Hepatocyte (in vitro differentiated cells): ENCODE data around the gene CDK15. TPM values are rescaled to one million over a fixed set of nuclear protein-coding genes. Genes with fewer than 3 reads are reported as not detected.

Source experiments
- DNase-seq: peaks from one replicate; pipeline ENCODE4 v3.0.0-alpha.2; 2016; ENCODE audit warnings: low spot score
- H2AFZ ChIP-seq: fragments of 200-600 bp; sonication (generic); 2 replicates; pipeline ENCODE4 v1.6.0; 2016; ENCODE audit warnings: antibody characterized with exemption, mild to moderate bottlenecking
- H3K27ac ChIP-seq: fragments of 200-600 bp; sonication (generic); 2 replicates; pipeline ENCODE4 v1.5.1; 2016; ENCODE audit warnings: mild to moderate bottlenecking
- H3K27me3 ChIP-seq: fragments of 200-600 bp; sonication (generic); 2 replicates; pipeline ENCODE4 v1.6.1; 2016
- H3K36me3 ChIP-seq: fragments of 200-600 bp; sonication (generic); replicated peaks from 2 replicates; pipeline ENCODE4 v1.5.1; 2016; ENCODE audit warnings: low read depth; ENCODE audit not compliant: insufficient read depth
- H3K4me1 ChIP-seq: fragments of 200-600 bp; sonication (generic); 2 replicates; pipeline ENCODE4 v1.5.1; 2016; ENCODE audit warnings: mild to moderate bottlenecking, moderate library complexity; ENCODE audit not compliant: insufficient read depth
- H3K4me2 ChIP-seq: fragments of 200-600 bp; sonication (generic); 2 replicates; pipeline ENCODE4 v1.6.0; 2016
- H3K4me3 ChIP-seq: fragments of 200-600 bp; sonication (generic); 2 replicates; pipeline ENCODE4 v1.5.1; 2016; ENCODE audit warnings: mild to moderate bottlenecking
- H3K79me2 ChIP-seq: fragments of 200-600 bp; sonication (generic); 2 replicates; pipeline ENCODE4 v1.6.0; 2017; ENCODE audit warnings: mild to moderate bottlenecking
- H3K9me2 ChIP-seq: fragments of 200-600 bp; sonication (generic); replicated peaks from 2 replicates; pipeline ENCODE4 v1.6.0; 2017; ENCODE audit warnings: mild to moderate bottlenecking; ENCODE audit not compliant: insufficient read depth
- H3K9me3 ChIP-seq: fragments of 200-600 bp; sonication (generic); 2 replicates; pipeline ENCODE4 v1.5.1; 2016; ENCODE audit warnings: low read depth, mild to moderate bottlenecking
- H4K20me1 ChIP-seq: fragments of 200-600 bp; sonication (generic); 2 replicates; pipeline ENCODE4 v1.6.0; 2016; ENCODE audit warnings: mild to moderate bottlenecking; ENCODE audit not compliant: insufficient read depth, poor library complexity, severe bottlenecking
- EZH2 ChIP-seq: fragments of 200-600 bp; sonication (generic); IDR thresholded peaks from 2 replicates; pipeline ENCODE4 v1.6.1; 2016; ENCODE audit warnings: antibody characterized with exemption, mild to moderate bottlenecking, borderline replicate concordance
- EZH2phosphoT487 ChIP-seq: fragments of 200-600 bp; sonication (generic); IDR thresholded peaks from one replicate; pipeline ENCODE4 v1.6.1; 2018; ENCODE audit warnings: antibody characterized with exemption, mild to moderate bottlenecking, low read depth, moderate library complexity; ENCODE audit not compliant: unreplicated experiment, severe bottlenecking
- WGBS: methylation state at CpG from one replicate; pipeline ENCODE4 v1.1.6; 2016; ENCODE audit warnings: low lambda C conversion rate; ENCODE audit errors: missing lambda C conversion rate; 5-methylcytosine and 5-hydroxymethylcytosine counted together
- polyA plus RNA-seq: library from polyadenylated mRNA; unstranded; fragments of >200 nt; fragmentation: Nextera tagmentation; extraction: Ambion mirVana; gene quantifications from 2 replicates; pipeline ENCODE4 v1.2.1, GENCODE V29; 2016
- total RNA-seq: library from RNA; depleted of rRNA; stranded (reverse); fragments of >200 nt; gene quantifications from 2 replicates; pipeline ENCODE4 v1.2.3, GENCODE V29; 2014
- TF ChIP-seq, protein P1 (sequence below): fragments of 200-600 bp; sonication (generic); IDR thresholded peaks from 2 replicates; pipeline ENCODE4 v1.5.1; 2016; ENCODE audit warnings: antibody characterized with exemption, mild to moderate bottlenecking; ENCODE audit not compliant: poor library complexity

CDK15 gene
- total and polyA plus RNA-seq, 2 experiments from 2014 or later, result 0.17 to 4.0 TPM

DNA sequence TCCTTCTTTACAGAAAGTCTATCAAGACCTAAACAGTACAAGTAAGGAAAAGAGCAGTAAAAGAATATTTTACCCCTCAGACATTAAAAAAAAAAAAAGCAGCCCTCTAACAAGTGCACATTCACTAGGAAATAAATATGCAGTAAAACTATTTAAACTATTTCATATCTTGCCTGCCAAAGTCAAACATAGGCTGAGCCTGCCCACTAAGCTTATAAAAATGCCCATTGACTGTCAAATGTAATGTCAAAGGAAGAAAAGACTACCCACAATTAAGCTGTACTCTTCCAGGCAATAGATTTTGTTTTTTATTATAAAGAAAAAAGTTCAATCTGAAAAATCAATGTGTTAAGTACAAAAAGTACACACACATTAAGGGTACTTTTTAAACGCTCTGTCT lies 37.4 kb upstream of the CDK15 start:
- DNase-seq, result no peak
- TF ChIP-seq EZH2phosphoT487 (no peak), EZH2 (no peak)
- TF ChIP-seq, protein P1, sequence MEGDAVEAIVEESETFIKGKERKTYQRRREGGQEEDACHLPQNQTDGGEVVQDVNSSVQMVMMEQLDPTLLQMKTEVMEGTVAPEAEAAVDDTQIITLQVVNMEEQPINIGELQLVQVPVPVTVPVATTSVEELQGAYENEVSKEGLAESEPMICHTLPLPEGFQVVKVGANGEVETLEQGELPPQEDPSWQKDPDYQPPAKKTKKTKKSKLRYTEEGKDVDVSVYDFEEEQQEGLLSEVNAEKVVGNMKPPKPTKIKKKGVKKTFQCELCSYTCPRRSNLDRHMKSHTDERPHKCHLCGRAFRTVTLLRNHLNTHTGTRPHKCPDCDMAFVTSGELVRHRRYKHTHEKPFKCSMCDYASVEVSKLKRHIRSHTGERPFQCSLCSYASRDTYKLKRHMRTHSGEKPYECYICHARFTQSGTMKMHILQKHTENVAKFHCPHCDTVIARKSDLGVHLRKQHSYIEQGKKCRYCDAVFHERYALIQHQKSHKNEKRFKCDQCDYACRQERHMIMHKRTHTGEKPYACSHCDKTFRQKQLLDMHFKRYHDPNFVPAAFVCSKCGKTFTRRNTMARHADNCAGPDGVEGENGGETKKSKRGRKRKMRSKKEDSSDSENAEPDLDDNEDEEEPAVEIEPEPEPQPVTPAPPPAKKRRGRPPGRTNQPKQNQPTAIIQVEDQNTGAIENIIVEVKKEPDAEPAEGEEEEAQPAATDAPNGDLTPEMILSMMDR, result no peak
- H3K9me2 ChIP-seq, result no peaks in the 10 kb centered on the region
- H3K4me1 ChIP-seq, result no peaks in the 10 kb centered on the region
- peaks cover 60% of the 10 kb centered on the region for H3K79me2 ChIP-seq
- H4K20me1 ChIP-seq, result no peaks in the 10 kb centered on the region
- no peak overlapping the region for H3K27ac ChIP-seq
- no peaks in the 10 kb centered on the region for H3K27me3 ChIP-seq
- WGBS, result 80% methylated on average over 1 of the region's 1 CpG
- H3K4me3 ChIP-seq, result no peak overlapping the region
- no peaks in the 10 kb centered on the region for H3K9me3 ChIP-seq
- H3K4me2 ChIP-seq, result no peak overlapping the region
- no peak overlapping the region for H2AFZ ChIP-seq
- no peaks in the 10 kb centered on the region for H3K36me3 ChIP-seq

DNA sequence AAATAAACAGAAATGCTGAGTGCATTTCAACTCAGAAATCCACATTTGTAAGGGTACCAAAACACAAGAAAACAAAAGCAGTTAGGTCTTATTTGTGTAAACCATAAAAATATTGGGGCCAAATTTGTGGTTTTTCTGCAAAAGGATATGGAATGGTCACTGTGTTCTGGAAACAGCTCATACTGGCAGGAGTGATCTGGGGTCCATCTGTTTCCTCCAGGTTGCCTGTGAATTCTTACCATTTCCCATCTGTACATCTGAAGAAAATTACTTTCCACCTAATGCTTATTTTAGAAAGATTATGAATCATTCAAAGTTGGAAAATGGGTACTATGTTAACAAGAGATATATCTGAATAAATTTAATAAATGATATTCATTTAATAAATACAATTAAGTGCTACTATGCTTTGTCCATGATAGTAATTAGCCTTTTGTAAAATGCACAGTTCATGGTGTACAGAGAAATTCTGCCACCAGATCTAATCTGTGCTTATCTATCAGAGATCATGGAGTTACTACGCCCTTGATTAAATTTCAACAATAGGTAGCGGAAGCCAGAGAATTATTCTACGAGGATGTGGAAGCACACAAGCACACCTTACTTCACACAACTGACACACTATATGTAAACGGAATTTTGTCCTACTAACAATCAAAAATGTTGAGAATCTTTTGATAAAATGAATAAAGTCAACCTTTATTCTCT lies 36.5 kb upstream of the CDK15 start:
- H3K4me2 ChIP-seq, result no peak overlapping the region
- no peaks in the 10 kb centered on the region for H4K20me1 ChIP-seq
- H3K36me3 ChIP-seq, result no peaks in the 10 kb centered on the region
- no peaks in the 10 kb centered on the region for H3K27me3 ChIP-seq
- H3K9me3 ChIP-seq, result no peaks in the 10 kb centered on the region
- H3K27ac ChIP-seq, result no peak overlapping the region
- H2AFZ ChIP-seq, result no peak overlapping the region
- no peaks in the 10 kb centered on the region for H3K4me1 ChIP-seq
- peaks cover 69% of the 10 kb centered on the region for H3K79me2 ChIP-seq
- DNase-seq, result no peak
- TF ChIP-seq EZH2, result no peak
- TF ChIP-seq, protein P1, result no peak
- no peak for TF ChIP-seq EZH2phosphoT487
- 85% methylated on average over 4 of the region's 4 CpGs for WGBS
- H3K4me3 ChIP-seq, result no peak overlapping the region
- no peaks in the 10 kb centered on the region for H3K9me2 ChIP-seq

DNA sequence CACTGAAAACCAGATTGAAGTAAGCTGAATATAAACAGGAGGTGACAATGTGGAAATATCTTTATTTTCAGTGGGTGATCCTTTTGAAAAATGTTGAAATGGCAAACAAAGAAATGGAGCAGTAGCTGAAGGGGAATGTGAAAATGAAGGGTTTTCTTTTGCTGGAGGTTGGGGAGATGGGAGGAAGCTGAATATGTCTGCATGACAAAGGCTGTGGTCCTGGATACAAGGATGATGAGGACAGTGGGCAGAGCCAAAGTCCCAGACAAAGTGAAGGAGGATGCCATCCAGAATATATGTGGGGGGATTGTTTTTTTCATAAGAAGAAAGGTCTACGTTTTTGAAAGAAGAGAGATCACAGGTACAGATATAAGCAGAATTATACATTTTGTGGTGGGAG lies 32.3 kb upstream of the CDK15 start:
- TF ChIP-seq EZH2phosphoT487, result no peak
- TF ChIP-seq, protein P1, result no peak
- no peak for TF ChIP-seq EZH2
- WGBS, result 96% methylated on average over 1 of the region's 1 CpG
- no peak overlapping the region for H3K4me2 ChIP-seq

More for the DNA sequence above, 32.3 kb upstream of the CDK15 start:
- peaks cover 38% of the 10 kb centered on the region for H3K4me1 ChIP-seq
- DNase-seq, result no peak
- no peak overlapping the region for H3K4me3 ChIP-seq
- H3K9me3 ChIP-seq, result no peaks in the 10 kb centered on the region
- H4K20me1 ChIP-seq, result no peaks in the 10 kb centered on the region
- H3K36me3 ChIP-seq, result no peaks in the 10 kb centered on the region
- no peaks in the 10 kb centered on the region for H3K9me2 ChIP-seq
- no peak overlapping the region for H2AFZ ChIP-seq
- no peaks in the 10 kb centered on the region for H3K27me3 ChIP-seq
- no peak overlapping the region for H3K27ac ChIP-seq
- peaks cover 97% of the 10 kb centered on the region for H3K79me2 ChIP-seq
